ENCODE results near the gene TRIM31.

TRIM31 gene

DNA sequence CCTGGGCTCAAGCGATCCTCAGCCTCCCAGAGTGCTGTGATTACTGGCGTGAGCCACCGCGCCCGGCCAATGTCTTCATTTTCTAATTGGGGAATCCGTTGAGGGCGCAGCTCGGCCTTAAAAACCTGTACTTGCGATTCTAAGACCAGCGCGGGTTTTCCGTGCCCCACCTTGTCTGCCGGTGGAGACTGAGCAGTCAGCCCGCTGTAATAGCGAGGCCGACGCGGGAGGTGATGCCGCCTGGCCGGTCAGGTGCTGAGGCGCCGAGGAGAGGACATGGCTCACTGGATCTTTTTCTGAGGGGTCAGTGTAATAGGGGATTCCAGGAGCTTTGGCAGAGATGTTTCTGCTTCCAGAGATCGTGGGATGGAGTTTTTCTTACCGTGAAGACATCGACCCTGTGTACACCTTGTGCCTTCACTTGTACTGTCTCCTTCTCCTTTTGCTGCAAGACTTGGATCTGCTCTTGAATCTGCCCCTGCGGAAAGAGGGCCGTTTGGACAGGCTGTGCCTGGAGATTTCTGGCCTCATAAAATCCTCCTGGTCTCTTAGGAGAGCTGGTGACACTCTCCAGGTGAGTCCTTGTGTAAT is 1.5 kb downstream of the TRIM31 start:
- DNase-seq = no peak

DNA sequence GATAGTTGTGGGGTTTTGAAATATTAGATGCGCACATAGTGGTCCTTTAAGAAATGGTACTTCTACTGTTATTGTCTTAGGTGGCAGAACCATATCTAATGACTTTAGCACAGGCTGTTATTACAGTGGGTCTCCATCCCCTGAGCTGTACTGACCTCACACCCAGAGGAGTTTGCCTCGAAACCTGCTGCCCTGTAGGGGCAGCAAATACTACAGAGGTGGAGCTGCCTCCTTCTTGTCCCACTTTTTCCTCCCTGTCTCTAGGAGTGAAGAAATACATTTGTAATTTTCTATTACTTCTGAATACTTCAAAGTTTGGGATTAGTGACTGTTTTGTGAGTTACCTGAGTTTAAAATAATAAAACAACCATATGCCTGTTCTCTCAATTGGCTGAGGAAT is 8.2 kb downstream of the TRIM31 start:
- DNase-seq = no peak

DNA sequence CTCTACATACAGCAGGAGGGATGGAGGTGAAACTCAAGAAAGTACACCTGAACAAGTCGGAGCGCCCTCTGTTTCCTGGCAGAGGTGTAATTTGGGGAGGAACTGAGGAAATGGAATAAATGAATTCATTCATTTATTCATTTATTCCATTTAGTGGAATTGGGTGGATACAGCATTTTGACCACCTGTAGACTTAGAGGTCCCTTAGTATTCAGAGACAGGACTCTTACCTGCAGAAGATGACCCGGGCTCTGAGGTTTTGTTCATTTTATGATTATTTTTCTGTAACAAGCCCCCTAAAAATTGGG is 9.1 kb downstream of the TRIM31 start:
- no peak for DNase-seq

DNA sequence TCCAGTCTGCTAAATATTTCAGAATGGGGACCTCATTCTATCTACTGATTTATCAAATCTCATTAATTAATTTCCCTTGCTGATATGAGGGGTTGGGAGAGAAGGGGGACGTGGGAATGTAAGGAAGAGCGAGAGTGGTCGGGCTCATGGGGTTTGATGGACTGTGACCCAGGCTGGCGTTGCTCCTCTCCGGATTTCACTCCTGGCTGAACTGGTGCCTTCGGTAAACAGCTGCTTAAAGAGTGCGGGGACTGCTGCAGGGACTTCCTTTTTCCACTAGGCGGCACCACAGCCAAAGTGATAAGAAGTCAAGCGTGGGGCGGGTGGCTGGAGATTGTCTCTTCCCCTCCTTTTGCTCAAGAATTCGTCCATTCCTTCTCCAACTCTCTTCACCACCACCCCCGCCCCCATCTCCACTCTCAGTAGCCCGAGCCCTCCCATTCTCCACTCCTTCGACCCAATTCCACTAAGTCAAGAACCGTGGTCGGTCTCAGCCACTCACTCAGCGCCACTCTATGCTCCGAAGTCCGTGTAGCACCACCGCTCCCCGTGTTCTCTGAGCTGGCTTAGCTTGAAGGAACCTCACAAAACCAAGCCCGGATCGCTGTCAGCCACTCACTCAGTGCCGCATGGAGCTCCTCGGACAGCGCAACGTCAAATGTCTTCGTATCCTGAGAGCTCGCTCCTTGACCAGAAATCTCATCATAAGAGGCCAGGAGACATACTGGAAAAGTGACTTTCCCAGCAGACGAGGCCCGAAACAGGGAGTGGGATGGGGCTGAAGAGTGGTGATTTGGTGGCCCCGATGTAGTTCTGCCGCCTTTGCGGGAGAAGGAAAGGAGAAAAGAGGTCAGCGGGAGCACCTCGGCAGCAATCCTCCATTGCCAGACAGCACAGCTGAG is 9.7 kb downstream of the TRIM31 start:
- peak; percentile 77 for DNase-seq

DNA sequence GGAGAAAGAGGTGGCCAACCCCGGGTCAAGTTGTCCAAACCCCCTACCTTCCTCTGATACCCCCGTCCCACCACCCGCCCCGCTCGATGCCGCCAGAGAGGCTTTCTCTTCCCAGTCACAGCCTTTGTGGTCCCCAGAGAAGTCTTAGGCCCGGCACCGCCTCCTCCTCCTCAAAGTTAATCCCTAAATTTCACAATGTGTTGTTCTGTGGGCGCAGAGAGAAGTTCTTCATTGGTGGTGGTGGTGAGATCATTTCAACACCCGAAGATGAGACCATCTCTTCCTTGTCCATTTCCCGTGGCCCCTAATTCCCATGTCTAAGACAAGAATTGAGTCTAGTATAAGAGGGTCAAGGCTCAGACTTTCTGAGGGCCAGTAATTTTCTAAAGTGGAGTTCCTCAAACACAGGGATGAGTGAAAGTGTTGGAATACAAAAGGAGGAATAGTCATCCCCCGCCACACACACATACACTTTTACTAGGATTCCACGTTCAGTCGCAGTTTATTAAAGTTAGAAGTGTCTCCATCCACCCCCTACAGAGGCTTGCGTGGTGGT is 10.4 kb downstream of the TRIM31 start:
- no peak for DNase-seq

DNA sequence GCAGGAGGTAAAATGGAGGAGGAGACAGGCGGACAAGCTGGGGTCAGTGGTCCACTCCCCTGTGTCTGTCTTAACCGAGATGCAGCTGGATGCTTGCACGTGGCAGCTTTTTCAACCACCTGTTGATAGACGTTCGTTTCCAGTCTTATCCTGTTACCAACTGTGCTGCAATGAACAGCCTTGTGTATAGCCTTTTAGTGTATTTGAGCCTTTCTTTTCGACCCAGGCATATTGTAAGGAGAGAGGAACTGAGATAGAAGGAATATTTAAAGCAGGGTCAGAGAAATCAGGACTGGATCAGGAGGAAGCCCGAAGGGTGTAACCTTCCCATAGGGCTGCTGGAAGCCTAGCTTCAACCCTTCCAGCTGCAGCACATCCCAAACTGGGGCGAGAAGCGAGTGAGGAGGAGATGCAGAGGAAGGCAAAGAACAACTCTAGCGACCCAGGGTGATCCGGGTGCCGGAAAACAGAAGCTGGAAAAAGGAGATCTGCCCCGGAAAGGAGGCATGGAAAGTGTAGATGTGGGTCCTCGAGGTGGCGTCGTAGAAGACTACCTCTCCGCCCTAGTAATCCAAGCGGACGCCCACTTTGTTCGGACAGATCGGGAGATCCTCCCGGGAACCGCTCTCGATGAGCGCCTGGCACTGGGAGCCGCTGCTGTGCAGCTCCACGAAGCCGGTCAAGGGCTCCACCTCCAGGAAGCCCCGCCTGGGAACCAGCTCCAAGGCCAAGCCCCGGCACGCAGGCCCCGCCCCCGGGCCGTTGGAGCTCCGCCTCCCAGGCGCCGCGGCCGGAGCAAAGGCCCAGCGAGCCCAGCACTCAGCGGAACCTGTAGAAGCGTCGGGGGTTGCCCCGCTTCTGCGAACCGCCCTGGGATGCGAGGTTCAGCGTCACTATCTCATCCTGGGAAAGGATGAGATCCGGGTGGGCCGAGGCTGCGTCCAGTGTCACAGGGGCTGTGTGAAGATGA is 11.2 kb downstream of the TRIM31 start:
- DNase-seq = peak; percentile 44

DNA sequence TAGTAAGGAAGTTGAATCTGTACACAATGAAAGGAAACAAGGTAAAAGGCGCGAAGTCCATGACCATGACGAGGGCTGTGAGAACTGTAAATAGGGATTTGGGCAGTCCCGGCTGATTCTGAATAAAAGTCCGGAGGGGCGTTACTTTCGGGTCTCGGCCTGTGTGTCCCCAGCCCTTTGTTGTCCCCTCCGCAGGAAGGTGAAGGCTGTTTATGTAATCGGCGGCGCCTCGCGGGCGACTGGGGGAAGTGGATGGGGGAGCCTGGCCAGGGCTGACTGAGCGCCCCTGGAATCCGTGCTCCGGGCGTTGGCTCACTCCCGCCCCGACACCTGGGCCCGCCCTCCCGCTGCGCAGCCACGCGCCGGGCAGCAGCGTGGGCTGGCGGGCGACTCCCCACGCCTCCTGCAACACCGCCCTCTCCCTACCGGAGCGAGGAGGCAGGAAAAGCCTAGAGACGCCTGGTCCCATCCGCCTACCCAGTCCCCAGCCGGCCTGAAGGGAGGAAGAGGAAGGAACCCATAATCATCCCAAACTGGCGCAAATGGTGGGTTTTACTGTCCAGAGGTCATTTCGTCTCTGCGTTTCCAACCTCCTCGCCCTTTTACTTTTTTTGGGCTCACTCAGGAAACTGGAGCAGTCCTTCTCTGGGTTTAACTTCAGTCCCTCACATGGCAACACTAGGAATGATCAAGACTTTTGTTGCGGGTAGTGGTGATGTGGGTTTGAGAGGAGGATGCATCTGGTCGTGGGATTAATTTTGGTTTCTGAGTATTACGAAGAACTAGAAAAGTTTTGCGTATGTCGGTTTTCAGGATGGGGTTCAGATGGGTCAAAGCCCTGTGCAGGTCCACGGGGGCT is 12.1 kb downstream of the TRIM31 start:
- DNase-seq = no peak

DNA sequence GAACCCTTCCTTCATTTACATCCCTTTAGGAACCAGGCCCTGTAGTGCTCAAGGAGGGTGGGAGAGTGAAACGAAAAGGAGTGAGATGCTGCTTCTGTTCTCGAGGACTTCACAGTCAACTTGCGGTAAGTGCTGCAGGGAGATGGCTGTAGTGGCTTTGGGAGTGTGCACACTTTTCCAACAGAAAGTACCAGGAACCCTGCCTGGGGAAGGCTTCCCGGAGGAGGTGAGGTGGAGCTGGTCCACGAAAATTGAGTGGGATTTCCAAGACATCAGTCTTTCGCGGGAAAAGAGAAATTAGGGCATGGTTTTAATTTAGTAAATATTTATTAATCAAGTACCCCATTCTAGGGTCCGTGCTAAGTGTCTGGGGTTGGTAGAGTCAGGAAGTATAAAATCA is 12.7 kb downstream of the TRIM31 start:
- DNase-seq = no peak

DNA sequence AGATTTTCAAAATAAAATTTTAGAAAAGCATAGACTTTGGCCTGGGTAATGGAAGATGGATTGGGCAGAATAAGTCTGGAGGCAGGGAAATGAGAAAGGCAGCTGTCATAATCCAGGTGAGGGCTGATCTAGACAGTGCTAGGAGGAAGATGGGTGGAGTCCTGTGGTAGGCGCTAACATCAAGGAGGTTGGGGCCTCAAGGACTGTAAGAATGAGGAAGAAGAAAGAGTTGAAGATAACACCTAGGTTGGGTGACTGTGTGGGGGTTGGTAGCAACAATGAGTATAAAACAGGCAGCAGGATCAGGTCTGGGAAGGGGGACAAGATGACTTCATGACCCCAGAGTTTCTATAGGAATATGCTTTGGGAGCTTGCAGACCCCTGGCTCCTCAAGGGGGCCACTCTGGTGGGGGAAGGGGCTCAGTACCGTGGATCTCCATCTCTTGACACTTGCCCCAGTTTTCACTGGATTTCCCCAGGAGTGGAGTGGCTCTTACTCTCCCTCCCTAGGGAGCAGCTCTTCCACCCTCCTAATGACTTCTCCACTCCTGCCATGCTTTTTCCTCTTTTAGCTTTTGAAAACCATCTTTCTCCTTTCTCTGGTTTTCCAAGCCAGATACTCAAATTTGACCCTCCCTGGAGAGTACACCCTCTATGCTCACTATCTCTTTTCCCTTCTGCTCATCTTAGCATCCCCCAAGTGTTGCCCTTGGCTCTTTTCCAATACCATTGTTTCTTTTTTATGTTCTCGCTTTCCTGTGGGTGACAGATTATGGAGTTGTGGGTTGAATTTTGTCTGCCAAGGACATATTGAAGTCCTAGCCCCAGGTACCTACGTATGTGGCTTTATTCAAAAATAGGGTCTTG is 14.8 kb downstream of the TRIM31 start:
- no peak for DNase-seq

DNA sequence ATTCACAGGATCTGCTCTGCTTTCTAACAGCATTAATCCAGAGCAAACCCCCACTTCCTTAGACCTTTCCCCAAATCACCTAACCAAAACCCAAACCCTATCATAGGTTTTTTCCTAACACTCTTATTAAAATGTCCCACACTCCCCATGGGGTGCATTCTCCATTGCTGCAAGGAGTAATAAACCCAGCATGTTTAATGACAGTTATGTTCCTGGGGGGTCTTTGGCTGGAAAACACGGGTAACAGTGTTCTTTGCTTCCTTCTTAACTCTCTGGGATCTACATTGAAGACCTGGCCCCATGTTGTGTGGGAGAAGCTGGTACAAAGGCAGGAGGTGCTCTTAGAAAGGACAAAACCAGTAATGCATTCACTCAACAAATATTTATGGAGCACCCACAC is 16.1 kb downstream of the TRIM31 start:
- no peak for DNase-seq

DNA sequence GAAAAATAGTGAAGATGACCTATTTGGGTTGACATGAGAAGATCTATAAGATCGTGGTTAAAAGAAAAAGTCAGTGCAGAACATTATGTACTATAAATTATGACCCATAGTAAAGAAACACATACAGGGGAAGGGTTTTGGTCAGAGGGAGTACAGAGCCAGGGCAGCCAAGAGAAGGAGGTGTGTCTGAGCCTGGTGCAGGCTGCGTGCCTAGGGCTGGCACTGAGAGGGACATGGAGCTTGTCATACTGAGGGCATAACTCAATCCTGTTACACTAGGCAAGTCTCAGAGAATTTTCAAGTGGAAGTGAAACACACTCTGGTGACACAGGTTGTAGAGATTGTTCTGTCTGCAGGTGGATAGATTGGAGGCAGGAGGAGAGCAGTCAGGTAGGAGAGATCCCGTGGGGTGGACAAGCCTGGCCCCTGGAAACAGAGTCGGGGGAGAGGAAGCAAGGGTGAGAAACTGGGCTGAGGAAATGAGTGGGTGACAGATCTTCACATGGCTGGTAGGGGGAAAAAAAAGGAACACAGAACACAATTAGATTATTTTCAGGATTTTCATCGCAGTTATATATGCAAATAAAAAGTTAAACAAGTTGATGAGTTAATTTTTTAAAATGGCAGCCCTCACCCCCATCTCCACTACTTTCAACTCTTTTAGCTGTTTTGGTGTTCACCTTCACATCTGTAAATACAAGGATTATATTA is 18.8 kb downstream of the TRIM31 start:
- no peak for DNase-seq

DNA sequence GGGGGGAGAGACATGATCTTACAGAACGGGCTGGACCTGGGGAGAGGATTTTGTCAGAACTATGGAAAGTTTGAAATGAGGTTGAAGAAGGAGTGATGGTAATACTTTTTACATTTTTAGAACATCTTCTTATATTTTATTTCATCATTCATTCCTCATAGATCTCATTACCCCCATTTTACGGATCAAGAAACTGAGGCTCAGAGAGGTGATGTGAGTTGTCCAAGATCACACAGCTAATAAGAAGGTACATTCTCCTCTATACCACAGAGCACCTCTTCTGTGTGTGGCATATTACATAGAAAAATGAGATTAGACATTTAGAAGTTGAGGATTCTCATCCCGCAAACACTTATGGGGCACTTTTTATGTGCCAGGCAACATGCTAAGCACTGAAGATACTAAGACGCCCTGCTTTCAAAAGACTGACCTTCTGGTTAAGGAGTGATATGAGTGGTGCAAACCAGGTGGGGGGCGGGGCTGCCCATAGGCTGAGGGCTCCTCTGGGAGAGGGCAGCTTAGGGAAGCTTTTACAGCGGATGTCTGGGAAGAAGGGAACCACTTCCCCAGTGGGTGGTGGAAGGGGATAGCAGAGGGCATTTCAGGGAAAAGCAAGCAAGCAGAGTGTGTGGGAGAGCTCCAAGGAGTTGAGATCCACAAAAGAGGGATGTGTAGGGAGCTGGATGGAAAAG is 19.9 kb downstream of the TRIM31 start:
- no peak for DNase-seq

DNA sequence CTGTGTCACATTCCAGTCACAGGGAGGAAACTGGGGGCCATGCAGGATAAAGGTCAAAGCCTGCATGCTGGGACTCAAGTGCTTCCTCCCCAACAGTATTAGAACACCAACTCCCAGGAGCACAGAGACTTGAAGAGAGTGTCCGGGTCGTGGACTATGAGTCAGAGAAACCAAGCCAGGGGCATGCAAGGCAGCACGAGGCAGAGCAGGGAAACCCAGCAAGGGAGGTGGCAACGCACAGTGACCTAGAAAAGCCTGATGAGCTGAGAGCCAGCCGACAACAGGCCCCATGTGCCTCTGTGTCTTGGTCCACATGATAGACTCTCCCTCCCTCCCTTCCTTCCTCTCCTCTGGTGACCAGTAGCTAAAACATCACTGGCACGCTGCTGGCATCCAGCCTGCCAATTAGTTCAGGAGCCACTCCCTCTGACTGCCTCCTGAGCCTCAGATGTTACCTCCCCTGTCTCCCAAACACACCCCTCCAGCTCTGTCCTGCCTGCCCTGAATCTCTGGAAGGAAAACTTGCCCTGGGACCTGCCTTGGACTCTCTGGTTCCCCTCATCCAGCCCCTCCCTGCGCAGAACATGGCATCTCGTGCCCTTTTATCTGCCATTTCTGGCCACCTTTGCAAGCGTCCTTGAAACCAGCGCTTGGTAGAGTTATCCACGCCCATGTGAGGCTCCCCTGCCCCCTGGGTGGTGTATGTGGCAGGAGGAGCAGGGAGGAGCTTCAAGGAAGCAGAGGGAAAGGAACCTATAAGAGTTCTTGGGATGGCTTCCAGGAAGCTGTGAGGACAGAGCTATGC is 21.1 kb downstream of the TRIM31 start:
- DNase-seq = no peak

DNA sequence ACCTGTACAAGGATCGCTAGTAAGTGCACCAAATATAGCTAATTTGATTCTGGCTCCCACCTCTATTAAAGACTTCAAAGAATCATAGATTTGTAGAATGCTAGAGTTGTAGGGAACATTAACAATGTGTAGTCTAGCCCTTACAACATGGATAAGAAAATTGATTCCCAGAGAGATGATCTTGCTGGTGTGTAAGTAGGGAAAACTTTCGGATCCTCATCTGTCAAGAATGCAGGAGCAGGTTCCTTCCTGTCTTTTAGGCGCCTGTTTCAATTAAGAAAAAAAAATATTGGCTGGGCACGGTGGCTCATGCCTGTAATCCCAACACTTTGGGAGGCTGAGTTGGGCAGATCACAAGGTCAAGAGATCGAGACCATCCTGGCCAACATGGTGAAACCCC is 25.0 kb downstream of the TRIM31 start:
- DNase-seq = no peak

DNA sequence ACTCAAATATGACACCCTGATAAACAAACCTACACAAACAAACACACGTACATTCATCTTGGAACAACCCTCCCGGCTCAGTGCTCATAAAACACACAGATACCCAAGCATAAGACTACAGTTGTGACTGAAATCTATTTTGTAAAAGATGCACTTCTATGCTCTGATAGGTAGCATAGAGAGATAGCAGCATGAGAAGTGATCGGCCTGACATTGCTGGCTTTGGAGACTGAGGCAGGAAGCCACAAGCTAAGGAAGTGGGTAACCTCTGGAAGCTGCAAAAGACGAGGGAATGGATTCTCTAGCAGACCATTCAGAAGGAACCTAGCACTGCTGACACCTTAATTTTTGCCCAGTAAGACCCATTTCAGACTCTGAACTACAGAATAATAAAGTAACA is 35.7 kb downstream of the TRIM31 start:
- no peak for DNase-seq

DNA sequence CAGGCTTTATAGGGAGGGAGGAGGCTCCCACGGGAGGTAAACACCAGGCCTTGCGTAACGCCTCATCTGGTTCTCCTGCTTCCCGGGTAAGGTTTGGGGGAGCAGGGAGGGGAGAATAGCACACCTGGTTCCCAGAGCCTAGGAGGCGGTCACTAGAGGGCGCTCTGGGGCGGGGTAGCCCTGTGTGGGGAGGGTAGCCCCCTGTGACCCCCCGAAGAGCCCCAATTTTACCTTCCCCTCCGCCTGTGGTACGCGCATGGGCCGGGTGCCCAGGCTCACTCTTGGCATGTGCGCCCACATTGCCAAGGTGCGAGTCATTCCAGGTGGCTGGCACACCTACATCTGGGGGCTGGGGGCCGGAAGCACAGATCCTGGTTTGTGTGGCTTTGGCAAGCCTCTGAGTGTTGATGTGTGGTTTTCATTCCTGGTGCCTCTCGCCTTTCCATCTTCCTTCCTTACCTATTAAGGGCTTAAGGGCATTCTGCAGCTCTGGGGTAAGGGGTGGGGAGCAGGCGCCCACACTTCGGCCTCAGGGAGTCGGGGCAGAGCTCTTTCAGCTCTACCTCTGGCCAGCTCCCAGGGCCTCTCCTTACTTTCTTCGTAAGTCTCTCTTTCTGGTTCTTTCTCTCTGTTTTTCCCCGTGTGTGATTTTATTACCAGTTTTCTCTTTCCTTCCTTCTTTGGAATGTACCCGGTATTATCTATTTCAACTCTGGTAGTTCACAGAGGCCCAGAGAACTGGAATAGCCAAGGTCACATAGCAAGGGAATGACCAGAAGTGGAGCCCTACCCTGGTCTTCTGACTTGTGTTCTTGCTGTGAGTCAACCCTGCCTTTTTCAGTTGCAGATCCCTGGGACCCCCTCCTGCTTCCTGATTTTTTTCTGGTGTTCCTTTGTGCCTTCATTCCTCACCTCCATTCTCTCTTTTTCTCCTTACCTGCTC is 36.8 kb downstream of the TRIM31 start:
- DNase-seq = no peak

DNA sequence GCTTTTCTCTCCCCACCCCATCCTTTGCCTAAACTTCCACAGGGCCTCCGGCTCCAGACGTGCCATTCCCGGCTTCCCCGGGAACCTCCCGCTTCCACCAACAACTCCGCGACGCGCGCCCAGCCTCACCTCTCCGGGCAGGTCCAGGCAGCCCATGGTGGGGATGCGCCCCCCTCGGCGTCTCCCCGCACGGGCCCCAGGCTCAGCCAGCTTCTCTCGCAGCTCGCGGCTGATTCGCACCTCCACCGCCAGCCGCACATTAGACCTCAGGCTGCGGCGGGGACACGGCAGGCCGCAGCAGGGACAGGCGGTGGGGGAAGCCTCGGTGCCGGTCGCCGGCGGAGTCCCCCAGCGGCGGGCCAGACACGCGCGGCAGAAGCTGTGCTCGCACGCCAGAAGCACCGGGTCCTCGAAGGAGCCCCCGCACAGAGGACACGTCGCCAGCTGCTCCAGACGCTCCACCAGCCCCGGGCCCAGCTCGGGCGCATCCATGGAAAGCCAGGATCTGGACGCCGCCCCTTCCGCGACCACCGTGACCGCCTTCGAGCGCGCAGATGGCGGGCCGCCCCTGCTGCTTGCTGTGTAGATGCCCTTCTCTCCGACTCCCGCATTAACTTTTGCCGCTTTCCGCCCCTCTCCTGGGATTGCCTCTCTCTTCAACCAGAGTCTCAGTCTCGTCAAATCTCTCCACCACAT is 37.6 kb downstream of the TRIM31 start, which contains the start of gene RNF39:
Gene RNF39 (minus strand): TSS at position 676 of the 696 bp plus-strand sequence. CDS start 184 bp downstream, at position 492.
- DNase-seq = no peak

Data from activated T-cell treated with anti-CD3 and anti-CD28 coated beads for 4 hours (primary cell).